ENCODE measurements around the gene KASH5.

GRCh38 chr19:49362929-49363267 is 25.2 kb upstream of the KASH5 start:
- TF ChIP-seq CTCF (conservative IDR thresholded peaks at IDR 0.05; ENCODE audit: low read depth, low read length) (no peak), EZH2 (IDR thresholded peaks at IDR 0.05; ENCODE audit: borderline replicate concordance, low read depth, low read length, poor library complexity, severe bottlenecking) (no peak)

Data from A673 (cell line).